Tibial nerve (tissue), 4 donors: ENCODE data around the gene ADAM10. TPM values are rescaled to one million over a fixed set of nuclear protein-coding genes. Genes with fewer than 3 reads are reported as not detected.

Experiments used
- DNase-seq, 2 donors: peaks; one replicate each; pipeline ENCODE4 v3.0.0-alpha.2; 2019; ENCODE audit warnings: low spot score in 2 of 2
- H3K27ac ChIP-seq, 4 donors: fragments of 200-600 bp; sonication (generic) in 3 of 4; one replicate each; pipeline ENCODE4 v1.5.1; 2017 to 2019; ENCODE audit warnings: mild to moderate bottlenecking in 1 of 4
- H3K27me3 ChIP-seq, 2 donors: fragments of 200-600 bp; sonication (generic) in 1 of 2; one replicate each; pipeline versions ENCODE4 v1.5.1 to v1.6.0; 2017 to 2019
- H3K36me3 ChIP-seq, 3 donors: fragments of 200-600 bp; sonication (generic); one replicate each; pipeline ENCODE4 v1.5.1; 2018 to 2019
- H3K4me1 ChIP-seq, 4 donors: fragments of 200-600 bp; sonication (generic) in 3 of 4; one replicate each; pipeline ENCODE4 v1.5.1; 2017 to 2019
- H3K4me3 ChIP-seq, 4 donors: fragments of 200-600 bp; sonication (generic) in 3 of 4; one replicate each; pipeline ENCODE4 v1.5.1; 2017 to 2019; ENCODE audit warnings: mild to moderate bottlenecking in 1 of 4, moderate library complexity in 1 of 4
- H3K9me3 ChIP-seq, 4 donors: fragments of 200-600 bp; sonication (generic) in 3 of 4; one replicate each; pipeline ENCODE4 v1.5.1; 2017 to 2019
- CTCF ChIP-seq, 5 experiments: fragments of 200-600 bp in 3 of 5; fragments of 450-650 bp in 2 of 5; sonication (generic) in 3 of 5; IDR thresholded peaks; one replicate each; pipeline ENCODE4 v1.5.1; 2016 to 2019; ENCODE audit warnings: antibody characterized with exemption in 5 of 5, mild to moderate bottlenecking in 3 of 5, moderate library complexity in 2 of 5
- EP300 ChIP-seq, 2 donors: sonication (generic); formaldehyde crosslinking; IDR thresholded peaks; one replicate each; pipeline ENCODE4 v1.6.1; 2017; ENCODE audit warnings: antibody characterized with exemption in 2 of 2, mild to moderate bottlenecking in 1 of 2
- POLR2A ChIP-seq, 2 donors: fragments of 450-650 bp; IDR thresholded peaks; one replicate each; pipeline ENCODE4 v1.6.1; 2017; ENCODE audit warnings: antibody characterized with exemption in 2 of 2, mild to moderate bottlenecking in 2 of 2, moderate library complexity in 2 of 2
- WGBS, 2 donors: methylation state at CpG; one replicate each; pipeline ENCODE4 v1.1.5; 2018; 5-methylcytosine and 5-hydroxymethylcytosine counted together
- total RNA-seq, 4 donors: library from RNA; depleted of rRNA; stranded (reverse); fragments of >200 nt; gene quantifications; one replicate each; pipeline ENCODE4 v1.1.0, GENCODE V29; 2016

The ADAM10 gene
- total RNA-seq, 4 donors from 2014 or later: 64.8 to 132 (median 94.3) TPM

GRCh38 chr15:58569455-58569854, 180.1 kb downstream of the ADAM10 start:
- DNase-seq: no peak
- H3K27me3 ChIP-seq: no peaks in the 10 kb centered on the region
- H3K4me1 ChIP-seq: no peaks in the 10 kb centered on the region
- no peak overlapping the region for H3K4me3 ChIP-seq
- TF ChIP-seq CTCF (IDR thresholded peaks at IDR 0.05): no peak
- WGBS, 2 donors: 90 to 96% methylated on average over 1 of the region's 1 CpG
- H3K27ac ChIP-seq: no peak overlapping the region
- peaks cover 0 to 5% (median 0%) of the 10 kb centered on the region in 4 donors for H3K9me3 ChIP-seq
- H3K36me3 ChIP-seq: no peaks in the 10 kb centered on the region

GRCh38 chr15:58568157-58568571, 181.3 kb downstream of the ADAM10 start:
- TF ChIP-seq EP300 (IDR thresholded peaks at IDR 0.05): peak in 1 of 2 donors; percentile 20
- TF ChIP-seq CTCF (IDR thresholded peaks at IDR 0.05): no peak
- no peaks in the 10 kb centered on the region for H3K36me3 ChIP-seq
- H3K4me3 ChIP-seq: no peak overlapping the region
- WGBS, 2 donors: 20 to 31% methylated on average over 2 of the region's 2 CpGs
- peak in 1 of 2 donors; percentile 40 for DNase-seq
- H3K9me3 ChIP-seq: peaks cover 0 to 5% (median 0%) of the 10 kb centered on the region in 4 donors
- no peaks in the 10 kb centered on the region for H3K27me3 ChIP-seq
- H3K27ac ChIP-seq: peak overlapping the region in 1 of 4 donors; percentile 66
- H3K4me1 ChIP-seq: no peaks in the 10 kb centered on the region

- no peak overlapping the region for H3K27ac ChIP-seq
- WGBS, 2 donors: 81 to 85% methylated on average over 6 of the region's 6 CpGs
- H3K4me1 ChIP-seq: no peaks in the 10 kb centered on the region
- H3K36me3 ChIP-seq: no peaks in the 10 kb centered on the region
- TF ChIP-seq EP300 (IDR thresholded peaks at IDR 0.05) (no peak), CTCF (IDR thresholded peaks at IDR 0.05) (no peak), POLR2A (IDR thresholded peaks at IDR 0.05) (no peak)
- no peak for DNase-seq
- peaks cover 0 to 5% (median 0%) of the 10 kb centered on the region in 4 donors for H3K9me3 ChIP-seq
- H3K27me3 ChIP-seq: no peaks in the 10 kb centered on the region
- no peak overlapping the region for H3K4me3 ChIP-seq
These were observed 183.5 kb downstream of the ADAM10 start for GRCh38 chr15:58566029-58566428.

GRCh38 chr15:58565619-58566018, 183.9 kb downstream of the ADAM10 start:
- H3K27ac ChIP-seq: no peak overlapping the region
- no peak for DNase-seq
- no peaks in the 10 kb centered on the region for H3K36me3 ChIP-seq
- H3K27me3 ChIP-seq: no peaks in the 10 kb centered on the region
- H3K4me1 ChIP-seq: no peaks in the 10 kb centered on the region
- 66 to 72% methylated on average over 4 of the region's 4 CpGs for WGBS, 2 donors
- TF ChIP-seq EP300 (IDR thresholded peaks at IDR 0.05): no peak
- no peak for TF ChIP-seq POLR2A (IDR thresholded peaks at IDR 0.05)
- no peak for TF ChIP-seq CTCF (IDR thresholded peaks at IDR 0.05)
- peaks cover 0 to 5% (median 0%) of the 10 kb centered on the region in 4 donors for H3K9me3 ChIP-seq
- H3K4me3 ChIP-seq: no peak overlapping the region

- Histone ChIP-seq H3K4me3 (no peak overlapping the region), H3K9me3 (peaks cover 0 to 5% (median 0%) of the 10 kb centered on the region in 4 donors), H3K4me1 (no peaks in the 10 kb centered on the region), H3K27ac (no peak overlapping the region), H3K27me3 (no peaks in the 10 kb centered on the region), H3K36me3 (no peaks in the 10 kb centered on the region)
- DNase-seq: no peak
- TF ChIP-seq CTCF (IDR thresholded peaks at IDR 0.05): no peak
- no peak for TF ChIP-seq EP300 (IDR thresholded peaks at IDR 0.05)
- TF ChIP-seq POLR2A (IDR thresholded peaks at IDR 0.05): no peak
- 76 to 81% methylated on average over 5 of the region's 6 CpGs for WGBS, 2 donors
These were observed 184.5 kb downstream of the ADAM10 start for GRCh38 chr15:58564981-58565380.
